ENCODE data around the gene TMEM184A.

GRCh38 chr7:1536455-1536742 lies 19.6 kb downstream of the TMEM184A start:
- no peak for TF ChIP-seq CTCF (IDR thresholded peaks at IDR 0.05; ENCODE audit: low read depth, low read length)
- TF ChIP-seq EZH2phosphoT487 (IDR thresholded peaks at IDR 0.05; ENCODE audit: low read depth) = no peak
